ENCODE data around the gene ILK. TPM values are rescaled to one million over a fixed set of nuclear protein-coding genes. Genes with fewer than 3 reads are reported as not detected.

Gene ILK
- total RNA-seq, result 100 to 1,000 TPM in 5 of 7 donors, 10 to 100 TPM in 2; 79.8 to 222 (median 140) TPM
- polyA plus RNA-seq, result 100 to 1,000 TPM; 126 to 337 TPM
- long read RNA-seq, donor 1, transcript ILK-202 (12 exons, 2,074 nt), result minor isoform, 38 of 1,400 reads
- long read RNA-seq, donor 1, transcript ILK-213 (2 exons, 574 nt), result minor isoform, 20 of 1,400 reads
- long read RNA-seq, donor 1, transcript ILK-201 (13 exons, 1,802 nt), result minor isoform, 321 of 1,400 reads
- long read RNA-seq, donor 1, transcript ILK-203 (13 exons, 1,692 nt), result major isoform, 762 of 1,400 reads
- long read RNA-seq, donor 1, partial matches to known transcripts, result 58 of 1,400 reads
- long read RNA-seq, donor 1, other reads (novel, unspliced or antisense), result 187 of 1,400 reads
- long read RNA-seq, donor 2, transcript ILK-203 (13 exons, 1,692 nt), result major isoform, 18 of 343 reads
- long read RNA-seq, donor 2, transcript ILK-201 (13 exons, 1,802 nt), result minor isoform, 5 of 343 reads
- long read RNA-seq, donor 2, partial matches to known transcripts, result 301 of 343 reads
- long read RNA-seq, donor 2, other reads (novel, unspliced or antisense), result 17 of 343 reads
- long read RNA-seq, donor 3, transcript ILK-202 (12 exons, 2,074 nt), result minor isoform, 10 of 470 reads
- long read RNA-seq, donor 3, transcript ILK-201 (13 exons, 1,802 nt), result minor isoform, 98 of 470 reads
- long read RNA-seq, donor 3, transcript ILK-203 (13 exons, 1,692 nt), result major isoform, 285 of 470 reads
- long read RNA-seq, donor 3, partial matches to known transcripts, result 17 of 470 reads
- long read RNA-seq, donor 3, other reads (novel, unspliced or antisense), result 55 of 470 reads

DNA sequence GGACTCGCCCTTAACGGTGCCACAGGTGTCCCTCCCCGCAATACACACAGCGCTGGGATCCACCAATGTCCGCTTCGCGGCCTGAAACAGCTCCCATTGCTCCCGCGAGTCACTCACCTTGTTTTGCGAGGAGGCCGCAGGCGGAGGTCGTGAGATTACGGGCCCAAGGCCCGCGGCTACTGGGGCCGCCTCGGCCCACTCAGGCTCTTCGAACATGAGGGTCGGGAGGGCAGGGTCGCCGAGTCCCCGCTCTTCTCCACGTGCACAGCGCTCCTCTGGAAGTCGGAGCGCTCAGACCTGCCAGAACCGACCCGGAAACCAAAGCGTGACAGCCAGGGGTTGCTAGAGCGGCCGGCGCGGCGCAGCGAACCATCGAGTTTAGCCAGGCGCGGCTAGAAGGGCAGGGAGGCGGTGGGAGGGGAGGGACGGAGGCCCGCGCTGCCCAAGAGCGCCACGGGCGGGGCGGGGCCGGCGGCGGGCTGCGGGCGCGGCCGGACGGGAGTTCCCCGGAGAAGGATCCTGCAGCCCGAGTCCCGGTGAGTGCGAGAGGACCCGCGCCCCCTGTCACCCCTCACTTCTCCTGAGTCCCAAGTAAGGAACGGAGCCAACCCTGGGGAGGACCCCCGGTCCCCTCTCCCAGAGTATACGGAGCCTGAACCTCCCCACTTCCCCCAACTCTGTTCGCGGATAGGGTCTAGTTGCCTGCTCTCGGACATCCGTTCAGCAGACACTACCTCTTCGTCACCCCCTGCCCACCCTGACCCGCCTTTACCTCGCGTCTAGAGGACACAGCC lies at the start of gene ILK, which contains the start of gene RRP8:
ILK (plus strand) TSS at position 488 of the 794 bp plus-strand sequence. CDS start 498 bp downstream, outside the sequence.
RRP8 (minus strand) TSS at position 330 of the 794 bp plus-strand sequence; CDS start at position 216, 114 bp downstream.
- TF ChIP-seq, protein P1, sequence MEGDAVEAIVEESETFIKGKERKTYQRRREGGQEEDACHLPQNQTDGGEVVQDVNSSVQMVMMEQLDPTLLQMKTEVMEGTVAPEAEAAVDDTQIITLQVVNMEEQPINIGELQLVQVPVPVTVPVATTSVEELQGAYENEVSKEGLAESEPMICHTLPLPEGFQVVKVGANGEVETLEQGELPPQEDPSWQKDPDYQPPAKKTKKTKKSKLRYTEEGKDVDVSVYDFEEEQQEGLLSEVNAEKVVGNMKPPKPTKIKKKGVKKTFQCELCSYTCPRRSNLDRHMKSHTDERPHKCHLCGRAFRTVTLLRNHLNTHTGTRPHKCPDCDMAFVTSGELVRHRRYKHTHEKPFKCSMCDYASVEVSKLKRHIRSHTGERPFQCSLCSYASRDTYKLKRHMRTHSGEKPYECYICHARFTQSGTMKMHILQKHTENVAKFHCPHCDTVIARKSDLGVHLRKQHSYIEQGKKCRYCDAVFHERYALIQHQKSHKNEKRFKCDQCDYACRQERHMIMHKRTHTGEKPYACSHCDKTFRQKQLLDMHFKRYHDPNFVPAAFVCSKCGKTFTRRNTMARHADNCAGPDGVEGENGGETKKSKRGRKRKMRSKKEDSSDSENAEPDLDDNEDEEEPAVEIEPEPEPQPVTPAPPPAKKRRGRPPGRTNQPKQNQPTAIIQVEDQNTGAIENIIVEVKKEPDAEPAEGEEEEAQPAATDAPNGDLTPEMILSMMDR (IDR thresholded peaks at IDR 0.05), result peak in 2 of 3 donors; percentile 47 to 56
- TF ChIP-seq EP300 (IDR thresholded peaks at IDR 0.05) (no peak), POLR2A (IDR thresholded peaks at IDR 0.05) (peak; percentile 85)
- Histone ChIP-seq H3K27ac (peak within 1 kb of the TSS; percentile 82 to 83), H3K36me3 (no peaks in the 10 kb centered on the region), H3K4me1 (ENCODE audit: insufficient read depth) (peaks cover 19% of the 10 kb centered on the region), H3K27me3 (no peaks in the 10 kb centered on the region), H3K4me3 (peak within 1 kb of the TSS; percentile 96), H3K9me3 (no peaks in the 10 kb centered on the region)
- DNase-seq, result peak; percentile 88 to 93 (median 90)
- intact Hi-C loops (cut with DNase I), result loop anchor here (5.0 to 10.0 kb wide), 3 partner anchors 79 to 129 kb away; partner anchors contain the start of genes MRPL17 (in 4 of the 4) and TRIM3 (in 1 of the 4)
- WGBS, 3 donors, result 0% methylated on average over 66 to 72 of the region's 72 CpGs

DNA sequence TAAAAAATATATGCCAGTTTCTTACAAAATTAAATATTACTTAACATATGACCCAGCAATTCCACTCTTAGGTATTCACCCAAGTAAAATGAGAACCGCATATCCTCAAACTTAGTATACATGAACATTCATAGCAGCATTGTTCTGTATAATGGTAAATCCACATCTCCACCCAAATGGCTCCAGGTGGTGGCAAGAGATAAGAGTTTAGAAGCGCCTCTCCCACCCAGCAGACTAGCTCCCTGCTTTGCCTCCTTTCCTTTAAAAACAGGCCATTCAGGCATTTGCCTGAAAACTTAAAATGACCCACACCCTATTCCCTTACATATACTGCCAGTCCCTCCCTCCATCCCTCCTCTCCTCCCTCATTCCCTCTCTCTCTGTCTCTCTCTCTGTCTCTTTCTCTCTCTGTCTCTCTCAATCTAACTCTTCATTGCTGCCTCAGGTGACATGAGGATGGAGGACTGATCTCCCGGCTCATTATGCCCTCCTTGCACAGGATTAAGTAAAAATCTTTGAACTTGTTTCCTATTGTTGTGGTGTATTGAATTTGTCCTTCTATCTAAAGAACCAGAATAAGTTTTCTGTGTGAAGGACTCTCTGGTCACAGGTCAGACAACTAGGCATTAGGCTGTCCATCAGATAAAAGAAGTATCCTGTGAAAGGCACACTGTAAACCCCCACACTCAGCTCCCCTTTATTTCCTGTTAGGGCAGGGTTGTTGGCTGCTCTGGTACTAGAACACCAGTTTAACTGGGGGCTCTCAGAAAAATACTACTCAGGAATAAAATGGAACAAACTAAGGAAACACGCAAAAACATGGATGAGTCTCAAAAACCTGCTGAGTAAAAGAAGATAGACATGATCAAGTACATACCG lies 48.5 kb upstream of the ILK start:
- intact Hi-C loops (cut with DNase I), result no loop called here
- Histone ChIP-seq H3K4me3 (no peak overlapping the region), H3K4me1 (ENCODE audit: insufficient read depth) (no peaks in the 10 kb centered on the region), H3K9me3 (no peaks in the 10 kb centered on the region), H3K27me3 (no peaks in the 10 kb centered on the region), H3K36me3 (no peaks in the 10 kb centered on the region), H3K27ac (no peak overlapping the region)
- no peak for DNase-seq
- TF ChIP-seq POLR2A (IDR thresholded peaks at IDR 0.05), result no peak
- TF ChIP-seq, protein P1 (IDR thresholded peaks at IDR 0.05), result no peak
- no peak for TF ChIP-seq EP300 (IDR thresholded peaks at IDR 0.05)
- WGBS, 3 donors, result 86 to 89% (median 88%) methylated on average over 5 of the region's 5 CpGs

DNA sequence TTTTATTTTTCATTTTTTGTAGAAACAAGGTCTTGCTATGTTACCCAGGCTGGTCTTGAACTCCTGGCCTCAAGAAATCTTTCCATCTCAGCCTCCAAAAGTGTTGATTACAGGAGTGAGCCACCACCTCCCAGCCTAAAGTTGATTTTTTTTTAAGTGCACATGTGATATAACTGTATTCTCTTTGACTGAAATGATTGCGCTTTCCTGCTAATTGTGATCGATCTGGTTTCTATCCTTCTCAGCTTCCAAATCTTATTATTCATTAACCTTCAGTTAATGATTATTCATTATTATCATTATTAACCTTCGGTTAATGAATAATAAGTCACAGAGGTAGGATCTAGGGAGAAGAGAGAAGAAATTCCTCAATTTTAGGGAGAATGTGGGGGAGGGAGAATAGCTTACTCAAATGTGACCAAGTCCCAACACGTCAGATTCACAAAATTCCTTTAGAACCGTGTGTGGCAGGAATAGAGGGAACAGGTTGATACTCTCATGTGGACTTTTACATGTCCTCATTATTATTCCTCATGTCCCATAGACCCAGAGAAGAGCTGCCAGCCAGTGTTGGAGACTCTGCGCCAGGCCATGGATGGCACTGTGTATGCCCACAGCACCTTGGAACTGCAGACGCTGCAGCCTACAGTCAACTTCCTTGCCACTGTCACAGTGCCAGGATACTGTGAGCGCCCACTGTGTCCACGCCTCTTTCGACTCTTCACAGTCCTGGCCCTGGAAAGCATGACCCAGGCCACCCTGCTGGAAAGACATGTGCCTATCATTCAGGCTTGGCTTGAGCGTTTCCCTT lies 47.2 kb upstream of the ILK start:
- intact Hi-C loops (cut with DNase I), result no loop called here
- 77 to 90% (median 88%) methylated on average over 11 of the region's 11 CpGs for WGBS, 3 donors
- no peak for TF ChIP-seq POLR2A (IDR thresholded peaks at IDR 0.05)
- TF ChIP-seq, protein P1 (IDR thresholded peaks at IDR 0.05), result no peak

More for the DNA sequence above, 47.2 kb upstream of the ILK start:
- Histone ChIP-seq H3K4me1 (ENCODE audit: insufficient read depth) (no peaks in the 10 kb centered on the region), H3K27me3 (no peaks in the 10 kb centered on the region), H3K9me3 (no peaks in the 10 kb centered on the region), H3K27ac (no peak overlapping the region), H3K4me3 (no peak overlapping the region), H3K36me3 (no peaks in the 10 kb centered on the region)
- no peak for DNase-seq
